Keratinocyte (primary cell): ENCODE data around the gene THRB. TPM values are rescaled to one million over a fixed set of nuclear protein-coding genes. Genes with fewer than 3 reads are reported as not detected.

Experiments
- DNase-seq: peaks from one replicate; pipeline ENCODE4 v3.0.0-alpha.2; 2011; ENCODE audit warnings: low read depth, missing footprints, low spot score
- FAIRE-seq: peaks from 2 replicates; lab custom pipeline; 2011; peaks lifted over from hg19 to GRCh38; lab: Jason Lieb, UNC
- H2AFZ ChIP-seq: 2 replicates; pipeline ENCODE4 v1.6.0; 2012; ENCODE audit warnings: low read length, control low read depth, inconsistent platforms; ENCODE audit not compliant: control insufficient read depth
- H3K27ac ChIP-seq: 2 replicates; pipeline ENCODE4 v1.5.1; 2011; ENCODE audit warnings: low read length; ENCODE audit not compliant: control insufficient read depth, insufficient read depth
- H3K27me3 ChIP-seq: 3 replicates; pipeline ENCODE4 v1.6.0; 2011; ENCODE audit warnings: low read length; ENCODE audit not compliant: control insufficient read depth, insufficient read depth; ENCODE audit errors: extremely low read depth
- H3K36me3 ChIP-seq, 2 experiments: 2 replicates in 1 of 2; 3 replicates in 1 of 2; pipeline ENCODE4 v1.5.1; 2011; ENCODE audit warnings: low read length in 2 of 2, mild to moderate bottlenecking in 1 of 2; ENCODE audit not compliant: control insufficient read depth in 2 of 2, insufficient read depth in 2 of 2; ENCODE audit errors: extremely low read depth in 1 of 2
- H3K4me1 ChIP-seq: 3 replicates; pipeline ENCODE4 v1.5.1; 2011; ENCODE audit warnings: low read length; ENCODE audit not compliant: control insufficient read depth, insufficient read depth; ENCODE audit errors: extremely low read depth
- H3K4me2 ChIP-seq: 3 replicates; pipeline ENCODE4 v1.6.0; 2011; ENCODE audit warnings: low read depth, low read length; ENCODE audit not compliant: control insufficient read depth, insufficient read depth; ENCODE audit errors: extremely low read depth
- H3K4me3 ChIP-seq, 3 experiments: fragments of 200-600 bp in 1 of 3; sonication (generic) in 1 of 3; 2 replicates in 2 of 3; 3 replicates in 1 of 3; pipeline ENCODE4 v1.5.1; 2011 to 2016; ENCODE audit warnings: low read length in 3 of 3, mild to moderate bottlenecking in 3 of 3, control low read depth in 2 of 3, inconsistent platforms in 1 of 3, low read depth in 1 of 3, mixed read lengths in 1 of 3, mixed run types in 1 of 3, moderate library complexity in 1 of 3; ENCODE audit not compliant: control insufficient read depth in 2 of 3, insufficient read depth in 2 of 3; ENCODE audit errors: extremely low read depth in 1 of 3
- H3K79me2 ChIP-seq: 2 replicates; pipeline ENCODE4 v1.6.0; 2012; ENCODE audit warnings: low read length; ENCODE audit not compliant: control insufficient read depth, insufficient read depth
- H3K9ac ChIP-seq: 3 replicates; pipeline ENCODE4 v1.6.0; 2011; ENCODE audit warnings: low read length; ENCODE audit not compliant: control insufficient read depth, insufficient read depth; ENCODE audit errors: extremely low read depth
- H3K9me1 ChIP-seq: 3 replicates; pipeline ENCODE4 v1.6.0; 2011; ENCODE audit warnings: low read length; ENCODE audit not compliant: control insufficient read depth, insufficient read depth; ENCODE audit errors: extremely low read depth
- H3K9me3 ChIP-seq: 2 replicates; pipeline ENCODE4 v1.5.1; 2012; ENCODE audit warnings: low read depth, low read length; ENCODE audit not compliant: control insufficient read depth
- H4K20me1 ChIP-seq: 3 replicates; pipeline ENCODE4 v1.6.0; 2011; ENCODE audit warnings: low read length; ENCODE audit not compliant: control insufficient read depth, insufficient read depth; ENCODE audit errors: extremely low read depth
- EZH2 ChIP-seq: IDR thresholded peaks from one replicate; pipeline ENCODE4 v1.6.1; 2012; ENCODE audit warnings: inconsistent platforms, mild to moderate bottlenecking, low read length, moderate library complexity
- dilution Hi-C: fragments of 300-500 bp; cut with MboI; formaldehyde crosslinking; loops from one replicate; pipeline ENCODE4 v1.7.0; 2020; ENCODE audit warnings: low sequenced_read_pairs; ENCODE audit not compliant: extremely low pct_ligation_motif_present
- polyA plus RNA-seq, 5 experiments: library from polyadenylated mRNA; depleted of rRNA in 3 of 5; stranded (reverse) in 3 of 5; stranded (forward) in 1 of 5; unstranded in 1 of 5; fragments of >200 nt; gene quantifications; 1 replicate in 1 of 5; 2 replicates in 3 of 5; 3 replicates in 1 of 5; pipeline versions ENCODE4 v1.2.1 to v1.2.3, GENCODE V29; 2011 to 2012; ENCODE audit warnings: missing spikeins in 2 of 5, low read depth in 1 of 5, low replicate concordance in 1 of 5
- TF ChIP-seq, protein P1 (sequence below), 3 experiments: IDR thresholded peaks in 1 of 3; conservative IDR thresholded peaks in 1 of 3; optimal IDR thresholded peaks in 1 of 3; 2 replicates in 2 of 3; 3 replicates in 1 of 3; pipeline versions ENCODE3 to v1.5.1; 2011; ENCODE audit warnings: low read length in 3 of 3, mild to moderate bottlenecking in 3 of 3, moderate library complexity in 2 of 3, control low read depth in 1 of 3, inconsistent platforms in 1 of 3; ENCODE audit not compliant: insufficient read depth in 2 of 3; ENCODE audit errors: extremely low read depth in 1 of 3

The THRB gene
- polyA plus RNA-seq, 1 donor (not counting 4 experiments of a cell fraction or from before 2014, with no cell fraction given), result 2.6 TPM

DNA sequence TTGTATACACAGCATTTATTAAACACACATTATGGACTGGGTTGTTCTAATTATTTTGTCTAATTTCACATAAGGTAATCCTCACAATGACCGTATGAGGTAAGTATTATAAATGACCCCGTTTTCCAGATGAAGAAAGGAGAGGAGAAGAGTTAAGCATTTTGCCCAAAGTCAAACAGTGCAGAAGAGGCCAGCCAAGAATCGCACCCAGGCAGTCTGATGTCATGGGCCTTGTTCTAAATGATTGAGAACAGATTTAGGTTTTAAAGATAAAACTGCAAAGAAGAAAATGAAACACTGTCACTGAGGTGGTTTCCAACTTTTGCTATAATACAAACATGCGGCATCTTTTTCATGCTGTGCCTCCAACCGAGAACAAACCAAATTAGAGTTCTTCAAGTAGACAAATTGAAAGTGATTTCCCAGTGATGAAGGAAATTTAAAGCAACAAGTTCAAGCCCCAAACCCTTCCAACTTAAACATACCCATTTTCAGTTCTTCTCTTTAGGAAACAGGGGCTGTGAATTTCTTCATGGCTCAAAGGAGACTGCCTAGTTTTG is 155.3 kb downstream of the THRB start:
- FAIRE-seq (no peak), DNase-seq (no peak)
- no peak overlapping the region for H2AFZ ChIP-seq
- no peaks in the 10 kb centered on the region for H3K36me3 ChIP-seq
- dilution Hi-C loops, result no loop called here
- H3K27ac ChIP-seq, result no peak overlapping the region
- H3K4me2 ChIP-seq, result no peak overlapping the region
- H4K20me1 ChIP-seq, result no peaks in the 10 kb centered on the region
- TF ChIP-seq EZH2, result no peak
- TF ChIP-seq, protein P1, sequence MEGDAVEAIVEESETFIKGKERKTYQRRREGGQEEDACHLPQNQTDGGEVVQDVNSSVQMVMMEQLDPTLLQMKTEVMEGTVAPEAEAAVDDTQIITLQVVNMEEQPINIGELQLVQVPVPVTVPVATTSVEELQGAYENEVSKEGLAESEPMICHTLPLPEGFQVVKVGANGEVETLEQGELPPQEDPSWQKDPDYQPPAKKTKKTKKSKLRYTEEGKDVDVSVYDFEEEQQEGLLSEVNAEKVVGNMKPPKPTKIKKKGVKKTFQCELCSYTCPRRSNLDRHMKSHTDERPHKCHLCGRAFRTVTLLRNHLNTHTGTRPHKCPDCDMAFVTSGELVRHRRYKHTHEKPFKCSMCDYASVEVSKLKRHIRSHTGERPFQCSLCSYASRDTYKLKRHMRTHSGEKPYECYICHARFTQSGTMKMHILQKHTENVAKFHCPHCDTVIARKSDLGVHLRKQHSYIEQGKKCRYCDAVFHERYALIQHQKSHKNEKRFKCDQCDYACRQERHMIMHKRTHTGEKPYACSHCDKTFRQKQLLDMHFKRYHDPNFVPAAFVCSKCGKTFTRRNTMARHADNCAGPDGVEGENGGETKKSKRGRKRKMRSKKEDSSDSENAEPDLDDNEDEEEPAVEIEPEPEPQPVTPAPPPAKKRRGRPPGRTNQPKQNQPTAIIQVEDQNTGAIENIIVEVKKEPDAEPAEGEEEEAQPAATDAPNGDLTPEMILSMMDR (optimal IDR thresholded peaks at IDR 0.05 in 1 of 3, IDR thresholded peaks at IDR 0.05 in 1 of 3, conservative IDR thresholded peaks at IDR 0.05 in 1 of 3; ENCODE audit: extremely low read depth in 1 of 3, insufficient read depth in 2 of 3, low read length in 3 of 3), result no peak
- H3K27me3 ChIP-seq, result no peaks in the 10 kb centered on the region
- H3K79me2 ChIP-seq, result no peaks in the 10 kb centered on the region
- no peaks in the 10 kb centered on the region for H3K9me3 ChIP-seq
- H3K4me1 ChIP-seq, result no peaks in the 10 kb centered on the region
- no peak overlapping the region for H3K4me3 ChIP-seq
- no peak overlapping the region for H3K9ac ChIP-seq
- no peaks in the 10 kb centered on the region for H3K9me1 ChIP-seq

DNA sequence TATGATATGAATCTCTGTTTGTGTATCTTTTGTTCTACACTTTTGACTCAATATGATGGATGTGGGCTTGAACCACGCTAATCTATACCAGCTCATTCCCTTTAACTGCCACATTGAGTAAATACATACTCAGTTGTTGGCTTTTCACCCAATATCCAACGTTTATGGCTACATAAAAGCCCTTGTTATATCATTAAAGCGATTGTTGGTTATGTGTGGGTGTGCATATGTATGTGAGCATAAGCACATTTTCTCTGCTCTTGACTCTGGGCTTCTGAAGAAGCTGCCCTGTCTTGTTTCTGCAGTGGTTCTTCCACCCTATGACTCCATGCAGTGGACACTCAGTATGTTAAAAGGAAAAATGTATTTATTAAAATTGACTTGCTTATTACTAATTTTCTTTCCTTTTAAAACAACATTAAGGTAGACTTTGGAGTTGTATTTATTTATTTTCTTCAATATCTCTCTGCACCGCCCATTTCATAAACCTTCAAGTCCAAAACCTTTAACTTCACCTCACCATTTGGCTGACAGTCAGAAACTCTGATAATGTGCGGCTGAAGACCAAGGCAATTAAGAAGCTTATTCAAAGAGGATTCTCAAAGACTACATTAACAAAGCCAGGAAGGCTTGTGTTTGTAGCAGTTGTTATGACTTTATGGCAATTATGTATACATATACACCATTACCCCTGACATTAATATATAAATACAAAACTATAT is 156.1 kb downstream of the THRB start:
- H4K20me1 ChIP-seq, result no peaks in the 10 kb centered on the region
- no peak overlapping the region for H3K27ac ChIP-seq
- no peaks in the 10 kb centered on the region for H3K36me3 ChIP-seq
- TF ChIP-seq EZH2, result no peak
- TF ChIP-seq, protein P1 (optimal IDR thresholded peaks at IDR 0.05 in 1 of 3, IDR thresholded peaks at IDR 0.05 in 1 of 3, conservative IDR thresholded peaks at IDR 0.05 in 1 of 3; ENCODE audit: extremely low read depth in 1 of 3, insufficient read depth in 2 of 3, low read length in 3 of 3), result no peak
- H3K4me3 ChIP-seq, result no peak overlapping the region
- H2AFZ ChIP-seq, result no peak overlapping the region
- dilution Hi-C loops, result no loop called here
- H3K27me3 ChIP-seq, result no peaks in the 10 kb centered on the region
- H3K9me3 ChIP-seq, result no peaks in the 10 kb centered on the region
- no peak overlapping the region for H3K4me2 ChIP-seq
- no peaks in the 10 kb centered on the region for H3K4me1 ChIP-seq
- FAIRE-seq (no peak), DNase-seq (no peak)
- no peaks in the 10 kb centered on the region for H3K79me2 ChIP-seq
- H3K9me1 ChIP-seq, result no peaks in the 10 kb centered on the region
- no peak overlapping the region for H3K9ac ChIP-seq
